Measurements from ENCODE around the gene ENPP3. TPM values are rescaled to one million over a fixed set of nuclear protein-coding genes. Genes with fewer than 3 reads are reported as not detected.

ENPP3 gene
- total RNA-seq, 2 donors from 2014 or later, result 11.5 to 21.4 TPM

GRCh38 chr6:131754715-131755567 lies 117.8 kb downstream of the ENPP3 start:
- no peak overlapping the region for H3K9ac ChIP-seq (ENCODE audit: low read depth in 2 of 2, low read length in 2 of 2)
- H3K9me3 ChIP-seq, result no peaks in the 10 kb centered on the region
- no peak for TF ChIP-seq CTCF (IDR thresholded peaks at IDR 0.05)
- no peaks in the 10 kb centered on the region for H3K27me3 ChIP-seq
- H3K4me3 ChIP-seq, result no peak overlapping the region
- intact Hi-C loops (cut with DNase I), result no loop called here
- H3K27ac ChIP-seq, result no peak overlapping the region
- H3K4me1 ChIP-seq, result no peaks in the 10 kb centered on the region
- no peaks in the 10 kb centered on the region for H3K36me3 ChIP-seq
- no peak for DNase-seq

GRCh38 chr6:131755597-131755996 lies 118.5 kb downstream of the ENPP3 start:
- no peaks in the 10 kb centered on the region for H3K4me1 ChIP-seq
- H3K4me3 ChIP-seq, result no peak overlapping the region
- H3K27ac ChIP-seq, result no peak overlapping the region
- intact Hi-C loops (cut with DNase I), result no loop called here
- no peaks in the 10 kb centered on the region for H3K9me3 ChIP-seq
- H3K9ac ChIP-seq (ENCODE audit: low read depth in 2 of 2, low read length in 2 of 2), result no peak overlapping the region
- TF ChIP-seq CTCF (IDR thresholded peaks at IDR 0.05), result no peak
- H3K36me3 ChIP-seq, result no peaks in the 10 kb centered on the region
- H3K27me3 ChIP-seq, result no peaks in the 10 kb centered on the region
- no peak for DNase-seq

- intact Hi-C loops (cut with DNase I), result no loop called here
- TF ChIP-seq CTCF (IDR thresholded peaks at IDR 0.05), result no peak
- no peaks in the 10 kb centered on the region for H3K9me3 ChIP-seq
These were observed 118.9 kb downstream of the ENPP3 start for GRCh38 chr6:131756039-131756438.

GRCh38 chr6:131758920-131759319 lies 121.8 kb downstream of the ENPP3 start:
- Histone ChIP-seq H3K4me1 (no peaks in the 10 kb centered on the region), H3K36me3 (no peaks in the 10 kb centered on the region), H3K9ac (ENCODE audit: low read depth in 2 of 2, low read length in 2 of 2) (no peak overlapping the region), H3K27ac (no peak overlapping the region), H3K9me3 (no peaks in the 10 kb centered on the region), H3K4me3 (no peak overlapping the region), H3K27me3 (no peaks in the 10 kb centered on the region)
- DNase-seq, result no peak
- intact Hi-C loops (cut with DNase I), result no loop called here
- TF ChIP-seq CTCF (IDR thresholded peaks at IDR 0.05), result no peak

More at GRCh38 chr6:131756039-131756438, 118.9 kb downstream of the ENPP3 start:
- no peak overlapping the region for H3K4me3 ChIP-seq
- H3K27ac ChIP-seq, result no peak overlapping the region
- H3K36me3 ChIP-seq, result no peaks in the 10 kb centered on the region
- H3K27me3 ChIP-seq, result no peaks in the 10 kb centered on the region
- no peak overlapping the region for H3K9ac ChIP-seq (ENCODE audit: low read depth in 2 of 2, low read length in 2 of 2)
- H3K4me1 ChIP-seq, result no peaks in the 10 kb centered on the region
- DNase-seq, result no peak

DNA sequence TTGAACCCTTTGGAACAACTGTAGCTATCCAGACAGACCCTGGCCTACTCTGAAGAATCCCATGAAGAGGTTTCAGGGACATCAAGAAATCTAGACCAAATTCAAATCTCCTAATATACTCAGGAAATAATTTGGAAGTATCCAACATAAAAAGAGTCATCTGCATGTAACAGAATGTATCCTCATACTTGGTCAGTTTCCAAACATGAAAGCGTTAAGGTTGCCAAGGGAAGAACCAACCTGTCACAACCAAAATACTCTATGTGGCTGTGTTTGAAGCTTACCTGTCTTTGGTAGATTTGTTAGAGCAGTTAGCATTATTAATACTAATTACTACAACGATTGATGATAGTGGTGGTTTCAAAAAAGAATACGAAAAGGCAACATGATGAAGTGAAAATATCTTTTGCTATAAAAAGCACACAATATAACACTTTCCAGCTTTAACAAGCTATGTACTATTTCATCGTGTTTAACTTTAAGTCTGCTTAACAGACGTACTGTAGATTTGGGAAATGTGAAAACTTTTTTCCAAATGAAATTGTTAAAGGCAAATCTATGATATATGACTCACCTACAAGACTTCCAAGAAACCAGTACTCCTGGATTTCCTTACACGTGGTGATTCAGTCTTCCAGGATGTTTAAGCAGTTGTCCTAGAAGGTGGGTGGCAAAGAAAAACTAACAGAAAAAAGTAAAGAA lies 124.1 kb downstream of the ENPP3 start:
- no peaks in the 10 kb centered on the region for H3K4me1 ChIP-seq
- no peak overlapping the region for H3K27ac ChIP-seq
- no peak for TF ChIP-seq CTCF (IDR thresholded peaks at IDR 0.05)
- intact Hi-C loops (cut with DNase I), result loop anchor here (10.0 kb wide), 1 partner anchor 324 kb away; no protein-coding TSS in a partner anchor
- H3K9me3 ChIP-seq, result no peaks in the 10 kb centered on the region
- no peaks in the 10 kb centered on the region for H3K36me3 ChIP-seq
- H3K4me3 ChIP-seq, result no peak overlapping the region
- no peaks in the 10 kb centered on the region for H3K27me3 ChIP-seq
- DNase-seq, result no peak
- no peak overlapping the region for H3K9ac ChIP-seq (ENCODE audit: low read depth in 2 of 2, low read length in 2 of 2)
